GM10266 (cell line): ENCODE results near the gene ST6GALNAC1.
"Not testable (repeated sequence)": the region's sequence is repeated elsewhere in the genome, so short reads cannot be mapped to it uniquely, and the experiment has no call there.

Experiments used
- DNase-seq: peaks from one replicate; pipeline ENCODE4 v3.0.0; 2012; ENCODE audit errors: extremely low spot score
- TF ChIP-seq, protein P1 (sequence below): IDR thresholded peaks from 2 replicates; pipeline ENCODE4 v1.5.1; 2012; ENCODE audit warnings: mild to moderate bottlenecking, low read depth; ENCODE audit not compliant: control insufficient read depth, insufficient read depth; ENCODE audit errors: missing control alignments

Gene ST6GALNAC1

DNA sequence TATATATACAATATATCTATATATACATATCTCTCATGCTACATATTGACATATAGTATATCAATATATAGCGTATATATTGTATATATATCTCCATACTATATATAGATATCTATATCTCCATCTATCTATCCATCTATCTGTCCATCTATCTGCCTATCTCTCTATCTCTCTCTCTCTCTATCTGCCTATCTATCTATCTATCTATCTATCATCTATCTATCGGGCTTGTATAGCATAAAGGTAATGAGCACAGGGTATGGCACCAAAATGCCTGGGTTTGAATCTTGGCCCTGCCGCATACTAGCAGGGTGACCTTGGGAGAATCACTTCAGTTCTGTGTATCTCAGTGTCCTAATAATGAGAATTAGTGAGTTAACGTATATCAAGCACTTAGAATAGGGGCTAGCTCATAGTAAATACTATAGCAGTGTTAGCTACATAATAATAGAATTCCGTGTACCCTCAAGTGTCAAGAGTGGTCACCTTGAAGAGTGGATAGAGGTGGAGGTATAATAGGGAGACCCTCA is 1.5 kb downstream of the ST6GALNAC1 start:
- DNase-seq: no peak
- TF ChIP-seq, protein P1, sequence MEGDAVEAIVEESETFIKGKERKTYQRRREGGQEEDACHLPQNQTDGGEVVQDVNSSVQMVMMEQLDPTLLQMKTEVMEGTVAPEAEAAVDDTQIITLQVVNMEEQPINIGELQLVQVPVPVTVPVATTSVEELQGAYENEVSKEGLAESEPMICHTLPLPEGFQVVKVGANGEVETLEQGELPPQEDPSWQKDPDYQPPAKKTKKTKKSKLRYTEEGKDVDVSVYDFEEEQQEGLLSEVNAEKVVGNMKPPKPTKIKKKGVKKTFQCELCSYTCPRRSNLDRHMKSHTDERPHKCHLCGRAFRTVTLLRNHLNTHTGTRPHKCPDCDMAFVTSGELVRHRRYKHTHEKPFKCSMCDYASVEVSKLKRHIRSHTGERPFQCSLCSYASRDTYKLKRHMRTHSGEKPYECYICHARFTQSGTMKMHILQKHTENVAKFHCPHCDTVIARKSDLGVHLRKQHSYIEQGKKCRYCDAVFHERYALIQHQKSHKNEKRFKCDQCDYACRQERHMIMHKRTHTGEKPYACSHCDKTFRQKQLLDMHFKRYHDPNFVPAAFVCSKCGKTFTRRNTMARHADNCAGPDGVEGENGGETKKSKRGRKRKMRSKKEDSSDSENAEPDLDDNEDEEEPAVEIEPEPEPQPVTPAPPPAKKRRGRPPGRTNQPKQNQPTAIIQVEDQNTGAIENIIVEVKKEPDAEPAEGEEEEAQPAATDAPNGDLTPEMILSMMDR: no peak

DNA sequence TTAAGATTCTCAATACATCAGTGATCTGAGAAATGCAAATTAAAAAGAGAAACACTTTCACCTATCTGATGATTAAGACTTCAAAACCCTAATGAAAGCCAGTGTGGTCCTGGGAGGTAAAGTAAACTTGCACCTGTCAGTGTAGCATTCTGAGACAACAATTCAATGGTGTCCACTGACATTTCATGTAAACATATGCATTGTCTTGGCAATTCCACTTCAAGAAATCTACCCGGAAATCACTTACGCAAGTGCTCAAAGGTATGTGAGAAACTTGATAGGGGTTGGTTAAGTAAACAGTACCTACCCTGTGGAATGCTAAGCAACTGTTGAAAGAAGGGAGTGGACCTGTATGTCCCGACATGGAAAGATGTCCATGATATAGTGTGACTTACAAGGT is 2.1 kb downstream of the ST6GALNAC1 start:
- no peak for DNase-seq
- TF ChIP-seq, protein P1: no peak

DNA sequence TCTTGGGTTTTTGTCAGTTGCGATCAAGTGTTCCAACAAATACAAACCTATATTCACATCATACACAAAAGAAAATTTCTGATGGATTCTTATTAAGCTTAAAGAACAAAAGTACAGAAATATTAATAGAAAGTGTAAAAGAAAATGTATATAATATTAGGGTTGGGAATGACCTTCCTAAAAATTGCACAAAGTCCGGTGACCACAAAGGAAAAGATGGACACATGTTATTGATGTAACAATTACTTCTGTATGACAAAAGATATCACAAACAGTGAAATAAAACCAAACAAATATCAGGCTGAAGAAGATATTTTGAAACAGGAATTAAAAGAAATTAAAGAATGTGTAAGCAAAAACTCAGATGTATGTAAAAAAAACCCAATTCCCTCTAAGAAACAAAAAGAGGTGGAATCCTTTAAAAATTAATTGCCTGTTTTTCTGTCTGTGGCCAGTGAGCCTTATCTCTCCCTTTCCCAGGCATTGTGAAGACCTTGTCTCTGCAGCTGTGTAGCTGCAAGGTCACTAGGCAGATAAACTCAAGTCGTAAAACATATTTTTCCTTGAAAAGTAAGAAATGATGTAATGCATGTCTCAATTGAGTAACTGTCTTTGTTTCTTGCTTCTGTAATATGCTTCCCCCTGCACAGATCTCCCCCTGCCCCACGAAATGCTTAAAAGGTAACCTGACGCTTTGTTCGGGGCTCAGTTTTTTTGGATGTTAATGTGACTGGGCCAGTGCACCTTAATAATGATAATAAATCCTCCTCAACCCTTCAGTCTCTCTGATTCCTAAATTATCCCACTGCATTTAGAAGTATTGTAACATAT is 2.8 kb downstream of the ST6GALNAC1 start:
- no peak for DNase-seq

DNA sequence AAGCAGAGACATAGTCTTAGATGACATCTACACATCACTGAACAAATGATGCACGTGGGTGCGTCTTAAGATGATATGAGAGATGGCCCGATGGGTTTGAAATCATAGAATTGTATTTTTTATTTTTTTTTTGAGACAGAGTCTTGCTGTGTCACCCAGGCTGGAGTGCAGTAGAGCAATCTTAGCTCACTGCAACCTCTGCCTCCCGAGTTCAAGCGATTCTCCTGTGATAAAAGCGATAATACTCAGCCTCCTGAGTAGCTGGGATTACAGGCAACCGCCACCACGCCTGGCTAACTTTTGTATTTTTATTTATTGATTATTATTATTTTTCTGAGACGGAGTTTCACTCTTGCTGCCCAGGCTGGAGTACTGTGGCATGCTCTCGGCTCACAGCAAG is 5.3 kb downstream of the ST6GALNAC1 start:
- TF ChIP-seq, protein P1: no peak
- DNase-seq: no peak

More for the DNA sequence above, 2.8 kb downstream of the ST6GALNAC1 start:
- TF ChIP-seq, protein P1: no peak

DNA sequence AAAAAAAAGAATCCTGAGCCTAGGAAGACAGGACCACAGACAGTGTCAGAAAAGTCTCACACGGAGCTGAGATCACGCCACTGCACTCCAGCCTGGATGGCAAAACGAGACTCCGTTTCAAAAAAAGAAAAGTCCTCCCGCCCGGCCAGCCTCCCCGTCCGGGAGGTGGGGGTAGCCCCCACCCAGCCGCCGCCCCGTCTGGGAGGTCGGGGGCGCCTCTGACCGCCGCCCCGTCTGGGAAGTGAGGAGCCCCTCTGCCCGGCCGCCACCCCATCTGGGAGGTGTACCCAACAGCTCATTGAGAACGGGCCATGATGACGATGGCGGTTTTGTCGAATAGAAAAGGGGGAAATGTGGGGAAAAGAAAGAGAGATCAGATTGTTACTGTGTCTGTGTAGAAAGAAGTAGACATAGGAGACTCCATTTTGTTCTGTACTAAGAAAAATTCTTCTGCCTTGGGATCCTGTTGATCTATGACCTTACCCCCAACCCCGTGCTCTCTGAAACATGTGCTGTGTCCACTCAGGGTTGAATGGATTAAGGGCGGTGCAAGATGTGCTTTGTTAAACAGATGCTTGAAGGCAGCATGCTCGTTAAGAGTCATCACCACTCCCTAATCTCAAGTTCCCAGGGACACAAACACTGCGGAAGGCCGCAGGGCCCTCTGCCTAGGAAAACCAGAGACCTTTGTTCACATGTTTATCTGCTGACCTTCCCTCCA is 6.9 kb downstream of the ST6GALNAC1 start:
- not testable (repeated sequence) for DNase-seq

DNA sequence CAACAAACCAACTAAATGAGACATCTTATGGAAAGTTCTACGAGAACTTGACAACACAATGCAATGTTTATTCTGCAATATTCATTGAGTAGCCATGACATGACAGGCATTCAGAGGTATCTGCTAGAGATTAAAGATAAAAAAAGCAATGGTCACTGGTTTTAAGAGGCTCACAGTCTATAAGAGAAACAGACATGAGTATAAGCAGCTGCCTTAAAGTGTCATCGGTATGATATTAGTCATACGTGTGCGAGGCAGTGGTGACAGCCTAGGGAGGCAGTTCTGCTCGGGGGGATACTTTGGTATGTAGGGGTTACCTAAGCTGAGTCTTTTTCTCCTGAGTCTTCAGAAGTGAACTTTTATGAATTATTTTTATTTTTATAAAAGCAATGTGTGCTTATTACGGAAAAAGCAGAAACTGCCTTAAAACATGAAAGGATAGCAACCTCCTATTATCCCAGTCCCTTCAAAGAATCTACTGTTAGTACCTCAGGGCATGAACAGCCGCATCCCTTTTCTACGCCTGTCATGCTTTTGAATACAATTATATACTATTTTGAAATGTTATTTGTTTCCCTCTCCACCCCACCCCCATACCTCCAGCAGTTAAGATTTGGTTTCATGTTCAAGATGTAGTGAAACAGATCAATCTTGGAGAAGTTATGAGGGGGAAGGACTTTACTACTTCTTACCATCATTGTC is 7.7 kb downstream of the ST6GALNAC1 start:
- no peak for DNase-seq
- TF ChIP-seq, protein P1: no peak

DNA sequence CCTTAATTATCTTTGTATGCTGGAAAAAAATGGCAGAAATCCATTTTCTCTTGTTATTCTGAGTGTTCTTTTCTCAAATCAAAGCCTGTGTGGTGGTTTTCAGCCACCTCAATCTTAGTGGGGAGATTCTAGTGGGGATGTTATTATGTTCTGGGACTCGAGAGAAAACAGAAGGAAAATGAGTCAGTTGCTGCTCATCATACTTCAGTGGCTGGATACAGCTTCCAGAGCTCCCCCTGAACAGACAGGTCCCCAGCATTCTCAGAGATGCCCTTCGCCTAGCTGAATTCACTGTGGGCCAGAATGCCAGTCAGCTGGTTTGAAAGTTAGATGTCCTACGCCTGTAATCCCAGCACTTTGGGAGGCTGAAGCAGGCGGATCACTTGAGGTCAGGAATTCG is 8.5 kb downstream of the ST6GALNAC1 start:
- TF ChIP-seq, protein P1: no peak
- no peak for DNase-seq
